Stomach (tissue), 9 donors: ENCODE data around the gene UBXN11. TPM values are rescaled to one million over a fixed set of nuclear protein-coding genes. Genes with fewer than 3 reads are reported as not detected.

Source experiments
- DNase-seq, 2 donors: peaks; one replicate each; pipeline versions ENCODE4 v3.0.0 to v3.0.0-alpha.2; 2013 to 2019
- H3K27ac ChIP-seq, 5 donors: fragments of 200-600 bp in 4 of 5; sonication (generic) in 4 of 5; one replicate each; pipeline ENCODE4 v1.5.1; 2013 to 2019; ENCODE audit warnings: mild to moderate bottlenecking in 1 of 5, moderate library complexity in 1 of 5
- H3K27me3 ChIP-seq, 3 donors: fragments of 200-600 bp; sonication (generic); one replicate each; pipeline ENCODE4 v1.5.1; 2017 to 2019; ENCODE audit warnings: mixed run types in 1 of 3
- H3K36me3 ChIP-seq, 4 donors: fragments of 200-600 bp; sonication (generic); 1 replicate in 3 of 4; 2 replicates in 1 of 4; pipeline ENCODE4 v1.5.1; 2016 to 2019
- H3K4me1 ChIP-seq, 4 donors: fragments of 200-600 bp; sonication (generic); one replicate each; pipeline ENCODE4 v1.5.1; 2016 to 2019
- H3K4me3 ChIP-seq, 4 donors: fragments of 200-600 bp; sonication (generic) in 3 of 4; one replicate each; pipeline ENCODE4 v1.5.1; 2016 to 2019; ENCODE audit warnings: mild to moderate bottlenecking in 1 of 4
- H3K9me3 ChIP-seq, 4 donors: fragments of 200-600 bp; sonication (generic); one replicate each; pipeline ENCODE4 v1.5.1; 2016 to 2019
- EP300 ChIP-seq: sonication (generic); formaldehyde crosslinking; IDR thresholded peaks from one replicate; pipeline ENCODE4 v1.6.1; 2017; ENCODE audit warnings: antibody characterized with exemption
- POLR2A ChIP-seq, 4 donors: fragments of 450-650 bp; IDR thresholded peaks; one replicate each; pipeline ENCODE4 v1.6.1; 2016; ENCODE audit warnings: antibody characterized with exemption in 4 of 4, control low read depth in 2 of 4, mild to moderate bottlenecking in 1 of 4, moderate library complexity in 1 of 4
- POLR2AphosphoS5 ChIP-seq, 3 donors: sonication (generic); formaldehyde crosslinking; IDR thresholded peaks; one replicate each; pipeline ENCODE4 v1.6.1; 2016; ENCODE audit warnings: antibody characterized with exemption in 3 of 3
- whole genome bisulfite sequencing, 5 donors: extraction: QIAGEN DNeasy Blood & Tissue Kit in 3 of 5; methylation state at CpG; one replicate each; pipeline versions ENCODE4 v1.1.5 to v1.1.7; 2013 to 2018; 5-methylcytosine and 5-hydroxymethylcytosine counted together
- intact Hi-C: fragments of 100-400 bp; cut with DNase I; formaldehyde crosslinking; loops from one replicate; pipeline ENCODE4 v1.15.1; 2023; ENCODE audit warnings: low total_unique reads
- polyA plus RNA-seq, 3 donors: library from polyadenylated mRNA; stranded (reverse); fragments of 200-250 nt; gene quantifications; one replicate each; pipeline ENCODE4 v1.2.3, GENCODE V29; 2013
- total RNA-seq, 5 donors: library from RNA; depleted of rRNA; stranded (reverse); fragments of >200 nt; gene quantifications; one replicate each; pipeline versions ENCODE4 v1.1.0 to v1.2.3, GENCODE V29; 2014 to 2016
- TF ChIP-seq, protein P1 (sequence below), 7 experiments: fragments of 450-650 bp in 4 of 7; fragments of 200-600 bp in 3 of 7; sonication (generic) in 3 of 7; IDR thresholded peaks; one replicate each; pipeline ENCODE4 v1.5.1; 2016 to 2019; ENCODE audit warnings: antibody characterized with exemption in 7 of 7, control low read depth in 2 of 7, mild to moderate bottlenecking in 1 of 7
- donor health status: healthy with polysubstance abuse.
- donor health status: Bipolar disorder and iron deficiency.
- donor health status: healthy.

The UBXN11 gene
- total and polyA plus RNA-seq, 8 donors = 7.3 to 26.3 (median 12.6) TPM

DNA sequence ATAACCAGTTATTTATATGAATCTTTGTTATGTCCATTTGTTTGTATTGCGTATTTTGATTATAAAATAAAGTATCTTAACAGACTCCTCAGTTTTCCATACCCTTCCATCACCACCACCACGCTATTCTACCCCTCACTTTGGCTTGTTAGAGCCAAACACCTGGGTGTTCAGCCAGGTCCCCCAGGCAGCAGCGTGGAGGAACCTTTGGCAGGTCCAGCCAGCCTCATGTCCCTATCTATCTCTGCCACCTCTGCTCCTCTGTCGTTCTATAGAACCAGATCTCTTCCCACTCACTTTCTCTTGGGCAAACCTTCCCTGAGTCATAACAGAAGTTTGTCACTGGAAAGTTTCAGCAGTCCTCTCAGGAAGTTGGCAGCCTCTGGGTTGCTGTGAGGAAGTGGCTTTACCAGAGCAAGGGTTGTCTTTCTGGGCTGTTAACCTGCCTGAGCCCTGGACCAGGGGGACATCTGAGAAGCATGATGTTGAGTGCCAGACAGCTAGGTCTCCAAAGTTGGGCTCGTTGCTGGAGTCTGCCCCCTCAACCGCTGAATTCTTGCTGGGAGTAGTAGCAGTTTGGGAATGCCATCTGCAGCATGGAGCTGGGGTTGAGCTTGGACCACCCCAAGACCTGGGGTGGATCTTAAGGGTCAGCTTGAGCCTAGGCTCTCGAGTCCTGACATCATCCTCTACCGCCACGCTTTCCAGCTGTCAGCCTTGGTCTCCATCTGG lies 27.5 kb downstream of the UBXN11 start:
- H3K4me3 ChIP-seq = peak overlapping the region; percentile 65 to 89 (median 70)
- peaks cover 0 to 22% (median 14%) of the 10 kb centered on the region in 4 donors for H3K36me3 ChIP-seq
- WGBS, 5 donors = 39 to 54% (median 45%) methylated on average over 9 of the region's 9 CpGs
- TF ChIP-seq, protein P1, sequence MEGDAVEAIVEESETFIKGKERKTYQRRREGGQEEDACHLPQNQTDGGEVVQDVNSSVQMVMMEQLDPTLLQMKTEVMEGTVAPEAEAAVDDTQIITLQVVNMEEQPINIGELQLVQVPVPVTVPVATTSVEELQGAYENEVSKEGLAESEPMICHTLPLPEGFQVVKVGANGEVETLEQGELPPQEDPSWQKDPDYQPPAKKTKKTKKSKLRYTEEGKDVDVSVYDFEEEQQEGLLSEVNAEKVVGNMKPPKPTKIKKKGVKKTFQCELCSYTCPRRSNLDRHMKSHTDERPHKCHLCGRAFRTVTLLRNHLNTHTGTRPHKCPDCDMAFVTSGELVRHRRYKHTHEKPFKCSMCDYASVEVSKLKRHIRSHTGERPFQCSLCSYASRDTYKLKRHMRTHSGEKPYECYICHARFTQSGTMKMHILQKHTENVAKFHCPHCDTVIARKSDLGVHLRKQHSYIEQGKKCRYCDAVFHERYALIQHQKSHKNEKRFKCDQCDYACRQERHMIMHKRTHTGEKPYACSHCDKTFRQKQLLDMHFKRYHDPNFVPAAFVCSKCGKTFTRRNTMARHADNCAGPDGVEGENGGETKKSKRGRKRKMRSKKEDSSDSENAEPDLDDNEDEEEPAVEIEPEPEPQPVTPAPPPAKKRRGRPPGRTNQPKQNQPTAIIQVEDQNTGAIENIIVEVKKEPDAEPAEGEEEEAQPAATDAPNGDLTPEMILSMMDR (IDR thresholded peaks at IDR 0.05) = no peak
- TF ChIP-seq POLR2AphosphoS5 (IDR thresholded peaks at IDR 0.05) (peak in 2 of 3 donors; percentile 54 to 70), EP300 (no peak)
- no peaks in the 10 kb centered on the region for H3K27me3 ChIP-seq
- intact Hi-C loops = no loop called here
- H3K27ac ChIP-seq = peak overlapping the region; percentile 93 to 100 (median 98)
- no peaks in the 10 kb centered on the region for H3K9me3 ChIP-seq
- DNase-seq = peak; percentile 59 to 60
- peaks cover 62 to 81% (median 75%) of the 10 kb centered on the region in 4 donors for H3K4me1 ChIP-seq

GRCh38 chr1:26278303-26278702 lies 28.1 kb downstream of the UBXN11 start:
- peak; percentile 68 to 78 for DNase-seq
- Histone ChIP-seq H3K4me1 (peaks cover 61 to 75% (median 72%) of the 10 kb centered on the region in 4 donors), H3K36me3 (peaks cover 0 to 22% (median 14%) of the 10 kb centered on the region in 4 donors), H3K9me3 (no peaks in the 10 kb centered on the region), H3K27me3 (no peaks in the 10 kb centered on the region), H3K4me3 (no peak overlapping the region), H3K27ac (peak overlapping the region; percentile 93 to 100 (median 98))
- WGBS, 5 donors = 18 to 42% (median 34%) methylated on average over 4 of the region's 4 CpGs
- TF ChIP-seq, protein P1 (IDR thresholded peaks at IDR 0.05) = no peak
- TF ChIP-seq POLR2AphosphoS5 (IDR thresholded peaks at IDR 0.05) (no peak), POLR2A (IDR thresholded peaks at IDR 0.05) (no peak), EP300 (no peak)
- intact Hi-C loops = no loop called here

DNA sequence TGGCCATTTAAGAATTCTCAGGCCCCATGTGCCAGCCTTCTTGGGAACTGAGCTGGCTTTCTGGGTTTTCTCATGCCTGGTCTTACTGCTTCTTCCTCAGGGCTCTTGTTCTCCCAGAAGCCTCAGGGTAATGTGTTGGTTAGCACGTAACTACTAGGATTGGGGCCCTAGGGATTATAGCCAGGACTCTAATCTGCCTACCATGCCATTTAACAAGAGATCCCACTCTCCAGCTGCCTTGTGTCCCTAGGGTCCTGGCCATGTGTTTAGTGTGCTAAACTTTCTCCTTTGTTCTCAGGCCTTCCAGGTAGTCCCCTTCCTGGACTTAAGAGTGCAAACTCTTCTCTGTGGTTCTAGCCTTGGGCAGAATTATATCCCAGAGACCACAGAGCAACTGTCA lies 28.7 kb downstream of the UBXN11 start:
- intact Hi-C loops = no loop called here
- WGBS, 5 donors = 35 to 67% (median 57%) methylated on average over 1 of the region's 1 CpG
- peaks cover 61 to 73% (median 70%) of the 10 kb centered on the region in 4 donors for H3K4me1 ChIP-seq

GRCh38 chr1:26277261-26277661 lies 29.2 kb downstream of the UBXN11 start:
- H3K36me3 ChIP-seq = peaks cover 0 to 21% (median 15%) of the 10 kb centered on the region in 4 donors
- WGBS, 5 donors = 33 to 65% (median 47%) methylated on average over 3 of the region's 3 CpGs
- TF ChIP-seq POLR2AphosphoS5 (IDR thresholded peaks at IDR 0.05) = peak in 2 of 3 donors; percentile 42 to 48
- TF ChIP-seq, protein P1 (IDR thresholded peaks at IDR 0.05) = no peak
- no peak for TF ChIP-seq EP300
- no peak overlapping the region for H3K4me3 ChIP-seq
- peak overlapping the region; percentile 93 to 100 (median 98) for H3K27ac ChIP-seq
- peaks cover 57 to 69% (median 65%) of the 10 kb centered on the region in 4 donors for H3K4me1 ChIP-seq
- DNase-seq = peak; percentile 31 to 78
- no peaks in the 10 kb centered on the region for H3K9me3 ChIP-seq
- H3K27me3 ChIP-seq = no peaks in the 10 kb centered on the region
- intact Hi-C loops = no loop called here

More for the DNA sequence above, 28.7 kb downstream of the UBXN11 start:
- no peaks in the 10 kb centered on the region for H3K9me3 ChIP-seq
- no peak for DNase-seq
- H3K4me3 ChIP-seq = no peak overlapping the region
- TF ChIP-seq POLR2A (IDR thresholded peaks at IDR 0.05) = no peak
- TF ChIP-seq, protein P1 (IDR thresholded peaks at IDR 0.05) = no peak
- no peak for TF ChIP-seq POLR2AphosphoS5 (IDR thresholded peaks at IDR 0.05)
- TF ChIP-seq EP300 = no peak
- H3K27me3 ChIP-seq = no peaks in the 10 kb centered on the region
- peaks cover 0 to 25% (median 16%) of the 10 kb centered on the region in 4 donors for H3K36me3 ChIP-seq
- H3K27ac ChIP-seq = peak overlapping the region; percentile 93 to 100 (median 98)
